Measurements from ENCODE around the gene ATP7B.
"Not testable (repeated sequence)": the region's sequence is repeated elsewhere in the genome, so short reads cannot be mapped to it uniquely, and the experiment has no call there.

Gene ATP7B

DNA sequence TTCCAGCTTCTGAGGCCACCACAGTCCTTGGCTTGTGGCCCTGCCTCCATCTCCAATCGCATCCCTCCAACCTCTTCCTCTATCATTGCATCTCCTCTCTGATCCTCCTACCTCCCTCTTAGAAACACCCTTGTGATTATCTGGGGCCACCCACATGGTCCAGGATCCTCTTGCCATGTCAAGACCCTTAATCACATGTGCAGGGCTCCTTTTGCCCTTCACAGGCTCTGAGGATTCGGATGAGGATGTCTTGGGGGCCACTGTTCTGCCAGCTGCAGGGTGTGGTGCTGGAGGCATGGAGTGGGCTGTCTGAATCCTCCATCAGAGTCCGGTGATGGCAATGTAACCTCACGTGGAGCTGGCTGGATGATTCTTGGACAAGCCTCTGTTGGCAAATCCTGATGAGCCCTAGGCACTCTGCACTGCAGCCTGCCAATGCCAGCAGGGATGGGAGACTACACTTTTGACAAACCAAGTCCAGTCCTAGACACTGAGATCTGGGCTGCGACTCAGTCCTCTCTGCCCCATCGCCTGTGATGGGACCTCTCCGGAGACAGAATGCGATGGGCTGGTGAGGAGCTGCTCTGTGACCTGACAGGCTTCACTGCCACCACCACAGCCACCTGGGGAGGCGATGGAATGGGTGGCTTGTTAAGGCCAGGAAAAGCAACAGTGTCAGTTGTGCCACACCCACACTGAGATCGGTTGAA is 88.3 kb downstream of the ATP7B start:
- DNase-seq (ENCODE audit: low read depth), result no peak

GRCh38 chr13:51921790-51922740 is 89.2 kb downstream of the ATP7B start:
- DNase-seq (ENCODE audit: low read depth), result no peak

DNA sequence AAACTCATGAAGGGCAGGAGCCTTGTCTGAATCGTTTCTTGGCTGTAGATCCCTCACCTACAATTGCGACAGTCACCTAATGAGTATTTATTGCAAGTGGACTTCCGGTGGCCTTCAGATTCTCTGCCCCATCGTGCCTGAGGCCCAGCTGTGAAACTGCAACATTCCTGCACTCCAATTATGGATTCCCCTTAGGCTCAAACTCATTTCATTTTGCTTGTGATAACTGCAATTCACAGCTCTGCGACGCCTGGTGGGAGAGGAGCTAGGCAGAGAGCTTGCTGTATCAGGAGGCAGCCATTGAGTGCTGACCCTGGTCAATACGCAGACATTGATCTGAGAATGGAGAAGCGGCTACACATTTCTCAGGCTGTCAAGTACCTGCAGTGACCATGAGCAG is 90.5 kb downstream of the ATP7B start:
- no peak for DNase-seq (ENCODE audit: low read depth)

- no peak for DNase-seq (ENCODE audit: low read depth)
Observed at GRCh38 chr13:51920267-51920666, 91.0 kb downstream of the ATP7B start.

DNA sequence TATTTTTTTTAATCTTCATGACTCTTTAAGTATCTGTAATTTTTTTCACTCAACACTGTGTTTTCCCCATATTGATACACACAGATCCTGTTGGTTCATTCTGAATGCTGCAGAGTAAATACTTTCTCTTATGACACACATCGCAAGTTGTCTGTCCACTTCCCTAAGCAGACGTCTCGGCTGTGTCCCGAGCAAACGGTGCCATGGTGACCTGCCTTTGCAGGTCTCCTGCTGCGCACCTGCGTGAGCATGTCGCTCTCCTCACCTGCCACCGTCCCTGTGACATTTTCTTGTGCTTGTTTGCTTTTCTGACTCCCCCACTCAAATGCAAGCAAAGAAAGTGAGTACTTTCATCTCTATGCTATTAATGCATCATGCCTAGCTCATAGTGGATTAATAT is 91.7 kb downstream of the ATP7B start:
- no peak for DNase-seq (ENCODE audit: low read depth)

- DNase-seq (ENCODE audit: low read depth), result no peak
Observed at GRCh38 chr13:51916962-51917361, 94.3 kb downstream of the ATP7B start.

- no peak for DNase-seq (ENCODE audit: low read depth)
Observed at GRCh38 chr13:51916051-51916818, 95.0 kb downstream of the ATP7B start.

- no peak for DNase-seq (ENCODE audit: low read depth)
Observed at GRCh38 chr13:51914137-51914493, 97.1 kb downstream of the ATP7B start.

- DNase-seq (ENCODE audit: low read depth), result no peak
Observed at GRCh38 chr13:51913421-51914136, 97.7 kb downstream of the ATP7B start.

DNA sequence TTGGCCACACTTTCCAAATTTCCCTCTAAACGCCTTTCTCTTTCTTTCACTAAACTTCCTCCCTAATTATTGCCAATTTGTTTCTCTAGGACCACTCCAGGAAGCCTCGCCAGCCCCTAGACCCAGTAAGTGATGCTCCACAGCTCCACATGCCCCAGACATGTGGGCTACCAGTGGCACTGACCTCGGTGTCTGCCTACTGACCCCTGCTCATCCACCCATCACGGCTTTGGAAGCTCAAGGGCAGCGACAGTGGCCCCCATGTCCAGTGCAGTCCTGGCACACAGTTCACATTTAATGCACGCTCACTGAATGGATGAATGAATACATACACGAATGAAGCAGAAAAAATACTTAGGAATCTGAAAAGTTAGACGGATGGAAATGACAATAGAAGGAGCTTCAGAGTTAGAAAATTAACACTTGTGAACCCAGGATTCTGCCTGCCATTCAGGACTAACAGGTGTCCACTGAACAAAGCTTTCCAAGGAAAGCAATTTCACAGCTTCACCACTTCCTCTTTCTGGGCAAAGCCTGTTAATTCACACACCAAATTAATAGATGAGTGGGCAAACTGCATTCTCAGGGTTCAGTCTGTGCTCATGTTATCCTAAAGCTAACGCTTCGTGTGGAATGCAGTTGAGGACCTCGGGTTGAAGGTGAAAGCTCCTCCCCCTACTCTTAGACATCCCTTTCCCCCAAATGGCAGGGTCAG is 98.6 kb downstream of the ATP7B start:
- no peak for DNase-seq (ENCODE audit: low read depth)

GRCh38 chr13:51912091-51912490 is 99.2 kb downstream of the ATP7B start:
- no peak for DNase-seq (ENCODE audit: low read depth)

DNA sequence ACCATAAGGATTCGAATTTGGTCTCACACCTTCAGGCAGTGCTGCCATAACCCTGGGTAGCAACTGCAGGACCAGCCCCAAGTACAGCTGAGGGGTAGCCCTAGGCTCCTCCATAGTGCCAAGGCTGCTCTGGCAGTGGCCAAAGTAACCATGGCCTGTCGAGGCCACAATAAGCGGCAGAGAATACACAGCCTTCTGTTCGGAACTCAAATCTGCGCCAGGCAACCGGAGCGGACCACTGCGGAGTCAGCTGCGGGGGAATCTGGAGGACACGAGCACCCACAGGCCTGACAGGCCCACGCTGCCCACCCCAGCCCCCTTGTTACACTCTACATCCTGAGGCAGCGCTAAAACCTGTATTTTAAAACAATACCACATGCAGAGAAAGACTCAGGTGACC is 100.7 kb downstream of the ATP7B start:
- no peak for DNase-seq (ENCODE audit: low read depth)

GRCh38 chr13:51909265-51909664 is 102.0 kb downstream of the ATP7B start:
- not testable (repeated sequence) for DNase-seq (ENCODE audit: low read depth)

- DNase-seq (ENCODE audit: low read depth), result no peak
Observed at GRCh38 chr13:51907040-51907732, 104.1 kb downstream of the ATP7B start.

DNA sequence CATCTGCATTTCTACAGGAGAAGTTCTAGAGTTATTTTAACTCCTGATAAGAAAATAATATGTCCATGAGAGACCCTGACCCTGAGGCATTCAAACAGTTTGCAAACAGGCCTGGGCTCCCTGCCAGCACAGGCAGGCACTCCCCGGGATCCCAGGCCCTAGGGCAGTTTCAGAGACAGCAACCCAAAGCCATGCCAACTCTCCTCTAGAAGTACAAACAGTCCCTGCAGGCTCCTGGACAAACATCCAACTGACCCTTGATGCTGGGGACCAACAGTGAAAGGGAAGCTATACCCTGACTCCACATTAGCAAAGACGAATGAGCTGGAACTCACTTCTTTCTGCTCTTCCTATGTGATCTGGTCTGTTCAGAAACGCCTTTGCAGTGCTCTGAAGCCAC is 104.7 kb downstream of the ATP7B start:
- no peak for DNase-seq (ENCODE audit: low read depth)

- DNase-seq (ENCODE audit: low read depth), result no peak
Observed at GRCh38 chr13:51905787-51906186, 105.5 kb downstream of the ATP7B start.

GRCh38 chr13:51902776-51903175 is 108.5 kb downstream of the ATP7B start:
- no peak for DNase-seq (ENCODE audit: low read depth)

DNA sequence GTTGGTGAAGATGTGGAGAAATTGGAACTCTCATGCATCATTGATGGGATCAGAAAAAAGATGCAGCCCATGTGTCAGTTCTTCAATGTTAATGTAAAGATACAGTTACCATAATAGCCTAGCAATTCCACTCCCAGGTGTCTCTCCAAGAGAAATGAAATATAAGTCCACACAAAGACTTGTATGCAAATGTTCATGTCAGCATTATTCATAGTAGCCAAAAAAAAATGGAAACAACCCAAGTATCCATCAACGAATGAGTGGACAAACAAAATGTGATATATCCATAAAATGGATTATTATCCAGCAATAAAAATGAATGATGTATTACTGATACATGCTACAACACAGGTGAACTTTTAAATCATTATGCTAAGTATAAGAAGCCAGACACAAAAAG is 110.8 kb downstream of the ATP7B start:
- no peak for DNase-seq (ENCODE audit: low read depth)

DNA sequence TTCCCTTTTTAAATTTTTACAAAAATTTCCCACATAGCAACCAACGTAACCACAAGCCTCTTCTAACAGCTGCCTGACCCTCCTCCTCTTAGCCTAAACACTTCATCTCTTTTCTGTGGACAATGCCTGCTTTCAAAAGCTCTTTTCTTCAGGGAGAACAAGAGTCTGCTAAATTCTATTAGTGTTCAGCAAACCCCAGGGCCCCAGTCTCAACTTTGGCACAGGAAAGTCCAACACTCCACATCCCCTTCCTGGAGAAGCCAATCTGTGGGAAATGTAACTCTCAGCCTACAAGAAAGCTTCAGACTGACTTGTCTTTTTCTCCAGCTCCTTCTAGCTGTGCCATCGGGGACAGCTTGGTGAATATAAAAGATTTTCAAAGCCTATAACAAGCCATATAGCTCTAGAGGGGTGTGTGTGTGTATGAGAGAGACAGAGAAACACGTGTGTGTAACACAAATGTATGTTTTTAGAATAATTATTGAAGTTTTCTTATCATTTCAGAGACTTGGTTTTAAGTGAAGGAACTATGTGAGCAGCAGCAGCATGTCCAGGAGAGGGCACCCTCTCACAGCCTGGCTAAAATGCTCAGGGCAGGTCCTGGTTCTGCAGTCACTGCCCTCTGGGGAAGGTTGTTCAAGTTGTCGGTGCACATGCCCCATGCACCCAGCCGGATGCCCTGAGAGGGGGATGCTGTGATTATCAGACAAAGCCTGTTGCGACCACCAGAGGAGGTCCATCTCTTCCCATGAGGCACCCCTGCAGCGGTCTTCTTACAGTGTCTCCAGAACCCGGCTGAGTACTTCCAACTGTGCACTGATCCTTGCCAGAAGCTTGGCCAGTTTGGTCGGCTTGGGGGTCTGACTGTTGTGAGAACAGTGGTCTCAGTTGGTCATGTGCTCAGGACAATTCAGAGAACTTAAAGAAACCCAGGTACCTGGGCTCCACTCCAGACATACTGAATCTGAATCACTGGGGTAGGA is 115.1 kb downstream of the ATP7B start:
- DNase-seq (ENCODE audit: low read depth), result no peak

All from stimulated activated CD8-positive, alpha-beta memory T cell treated with anti-CD3 and anti-CD28 coated beads, Interleukin-12 subunit alpha, Interleukin-12 subunit beta, amount 100 ng/mL, for 4 hours (primary cell).